SU-DHL-6 (cell line): ENCODE results near the gene RNASE3.
"Not testable (repeated sequence)": the region's sequence is repeated elsewhere in the genome, so short reads cannot be mapped to it uniquely, and the experiment has no call there.

Experiments
- H2AFZ ChIP-seq: fragments of 200-600 bp; sonication (generic); 2 replicates; pipeline ENCODE4 v1.6.1; 2014; ENCODE audit warnings: low read depth, mild to moderate bottlenecking, moderate library complexity, mixed read lengths, antibody characterized with exemption, low read length; ENCODE audit not compliant: severe bottlenecking
- H3F3A ChIP-seq: fragments of 200-600 bp; shearing (Covaris generic); 2 replicates; pipeline ENCODE4 v1.6.0; 2016; ENCODE audit warnings: antibody characterized with exemption, mild to moderate bottlenecking; ENCODE audit not compliant: insufficient read depth
- H3K27ac ChIP-seq: fragments of 200-600 bp; sonication (generic); 2 replicates; pipeline ENCODE4 v1.5.1; 2016; ENCODE audit warnings: low read depth, mild to moderate bottlenecking, low read length, moderate library complexity, mixed read lengths
- H3K27me3 ChIP-seq: fragments of 200-600 bp; sonication (generic), shearing (Covaris generic); 2 replicates; pipeline ENCODE4 v1.6.0; 2014; ENCODE audit warnings: mild to moderate bottlenecking, low read length
- H3K36me3 ChIP-seq: fragments of 200-600 bp; sonication (generic); 2 replicates; pipeline ENCODE4 v1.6.1; 2014; ENCODE audit warnings: mild to moderate bottlenecking, low read length, mixed read lengths
- H3K4me2 ChIP-seq: fragments of 300-600, 200-600 bp; shearing (Covaris generic), sonication (generic); 2 replicates; pipeline ENCODE4 v1.6.0; 2014; ENCODE audit warnings: low read length, low read depth, mild to moderate bottlenecking; ENCODE audit not compliant: poor library complexity, severe bottlenecking
- H3K4me3 ChIP-seq: fragments of 200-600 bp; sonication (generic); 2 replicates; pipeline ENCODE4 v1.5.1; 2014; ENCODE audit warnings: antibody characterized with exemption, low read length, mild to moderate bottlenecking, mixed read lengths; ENCODE audit not compliant: insufficient read depth, poor library complexity, severe bottlenecking
- H3K79me2 ChIP-seq: fragments of 200-600 bp; sonication (generic); 2 replicates; pipeline ENCODE4 v1.6.1; 2014; ENCODE audit warnings: mild to moderate bottlenecking, low read length, moderate library complexity; ENCODE audit not compliant: insufficient read depth
- H3K9ac ChIP-seq: fragments of 200-600 bp; sonication (generic); 2 replicates; pipeline ENCODE4 v1.7.0; 2014; ENCODE audit warnings: mild to moderate bottlenecking, low read length
- H3K9me2 ChIP-seq: fragments of 200-600 bp; sonication (generic); replicated peaks from 2 replicates; pipeline ENCODE4 v1.6.1; 2014; ENCODE audit warnings: low read length; ENCODE audit not compliant: insufficient read depth
- H3K9me3 ChIP-seq: fragments of 200-600 bp; sonication (generic); 2 replicates; pipeline ENCODE4 v1.6.1; 2014; ENCODE audit warnings: low read length, mixed read lengths; ENCODE audit not compliant: insufficient read depth
- H4K20me1 ChIP-seq: fragments of 200-600 bp; sonication (generic); 2 replicates; pipeline ENCODE4 v1.6.1; 2014; ENCODE audit warnings: low read depth, mild to moderate bottlenecking, antibody characterized with exemption, low read length, moderate library complexity, mixed read lengths
- EZH2phosphoT487 ChIP-seq: fragments of 200-600 bp; sonication (generic), shearing (Covaris generic); conservative IDR thresholded peaks from 2 replicates; pipeline ENCODE4 v1.6.1; 2018; ENCODE audit warnings: mild to moderate bottlenecking, antibody characterized with exemption, low read length, moderate library complexity, mixed read lengths
- TF ChIP-seq, protein P1 (sequence below): fragments of 200-600 bp; sonication (generic); IDR thresholded peaks from one replicate; pipeline ENCODE4 v1.5.1; 2017; ENCODE audit warnings: antibody characterized with exemption, mild to moderate bottlenecking, low read length, moderate library complexity; ENCODE audit not compliant: insufficient read depth, poor library complexity, severe bottlenecking

Gene RNASE3

DNA sequence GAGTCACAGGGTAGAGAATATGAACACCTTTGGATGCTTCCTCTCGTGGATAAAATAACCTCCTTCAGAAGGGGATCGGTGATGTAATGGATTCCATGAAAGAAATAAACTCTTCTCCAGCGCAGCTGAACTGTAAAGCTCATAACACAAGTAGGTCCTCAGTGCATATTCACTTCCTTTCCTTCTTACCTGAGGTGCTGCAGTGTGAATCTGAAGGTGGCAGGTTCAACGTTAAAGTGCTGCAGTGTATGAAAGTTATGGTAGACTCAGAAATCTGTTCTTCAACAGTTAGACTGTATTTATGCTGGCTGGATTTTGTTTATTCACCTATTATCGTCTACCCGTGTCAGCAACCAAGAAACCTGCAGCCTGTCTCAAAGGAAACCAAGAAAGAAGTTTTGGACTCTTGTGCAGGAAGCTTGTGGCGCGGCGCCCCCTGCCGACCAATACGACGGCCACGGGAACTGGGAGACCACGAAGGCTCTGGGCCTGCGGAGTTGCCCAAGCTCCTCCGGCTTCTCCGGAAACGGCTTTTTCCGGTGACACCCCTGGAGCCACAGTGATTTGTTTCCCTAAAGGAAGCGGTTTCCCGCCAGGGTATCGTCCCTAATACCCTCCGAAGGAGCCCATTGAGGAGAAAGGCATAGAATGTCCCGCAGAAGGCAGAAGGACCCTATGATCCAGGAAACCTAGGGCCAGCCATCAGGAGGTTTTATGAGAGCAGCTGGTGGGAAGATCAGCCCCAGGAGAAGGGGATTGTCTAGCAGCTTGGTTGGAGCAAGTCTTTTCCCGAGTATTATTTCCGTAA is 17.6 kb upstream of the RNASE3 start:
- no peak overlapping the region for H3K4me3 ChIP-seq
- H3K79me2 ChIP-seq: no peaks in the 10 kb centered on the region
- H2AFZ ChIP-seq: peak overlapping the region; percentile 16
- TF ChIP-seq, protein P1, sequence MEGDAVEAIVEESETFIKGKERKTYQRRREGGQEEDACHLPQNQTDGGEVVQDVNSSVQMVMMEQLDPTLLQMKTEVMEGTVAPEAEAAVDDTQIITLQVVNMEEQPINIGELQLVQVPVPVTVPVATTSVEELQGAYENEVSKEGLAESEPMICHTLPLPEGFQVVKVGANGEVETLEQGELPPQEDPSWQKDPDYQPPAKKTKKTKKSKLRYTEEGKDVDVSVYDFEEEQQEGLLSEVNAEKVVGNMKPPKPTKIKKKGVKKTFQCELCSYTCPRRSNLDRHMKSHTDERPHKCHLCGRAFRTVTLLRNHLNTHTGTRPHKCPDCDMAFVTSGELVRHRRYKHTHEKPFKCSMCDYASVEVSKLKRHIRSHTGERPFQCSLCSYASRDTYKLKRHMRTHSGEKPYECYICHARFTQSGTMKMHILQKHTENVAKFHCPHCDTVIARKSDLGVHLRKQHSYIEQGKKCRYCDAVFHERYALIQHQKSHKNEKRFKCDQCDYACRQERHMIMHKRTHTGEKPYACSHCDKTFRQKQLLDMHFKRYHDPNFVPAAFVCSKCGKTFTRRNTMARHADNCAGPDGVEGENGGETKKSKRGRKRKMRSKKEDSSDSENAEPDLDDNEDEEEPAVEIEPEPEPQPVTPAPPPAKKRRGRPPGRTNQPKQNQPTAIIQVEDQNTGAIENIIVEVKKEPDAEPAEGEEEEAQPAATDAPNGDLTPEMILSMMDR: peak; percentile 80
- no peak for TF ChIP-seq EZH2phosphoT487
- H3K27ac ChIP-seq: no peak overlapping the region
- H3K36me3 ChIP-seq: no peaks in the 10 kb centered on the region
- H3K9me2 ChIP-seq: no peaks in the 10 kb centered on the region
- H3K27me3 ChIP-seq: no peaks in the 10 kb centered on the region
- H4K20me1 ChIP-seq: no peaks in the 10 kb centered on the region
- no peak overlapping the region for H3K9ac ChIP-seq
- H3K9me3 ChIP-seq: no peaks in the 10 kb centered on the region
- H3K4me2 ChIP-seq: no peak overlapping the region
- H3F3A ChIP-seq: no peaks in the 10 kb centered on the region

DNA sequence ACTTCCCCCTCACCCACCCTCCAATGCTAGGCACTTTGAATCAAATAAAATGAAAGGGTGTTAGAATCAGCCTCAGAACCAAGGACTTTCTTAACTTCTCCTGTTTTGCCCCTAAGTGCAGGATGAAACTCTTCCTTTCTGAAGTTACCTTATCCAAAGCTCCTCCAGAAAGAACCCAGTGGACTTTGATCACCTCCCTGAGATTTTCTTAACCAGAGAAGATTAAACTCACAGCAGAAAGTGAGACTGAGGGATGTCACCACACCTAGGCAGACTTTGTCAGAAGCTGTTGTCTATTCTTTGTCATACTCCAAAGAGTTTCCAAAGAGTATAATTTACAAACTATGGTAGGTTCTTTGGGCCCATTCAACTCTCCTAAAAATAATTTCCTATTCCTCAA is 14.2 kb upstream of the RNASE3 start:
- Histone ChIP-seq H3K27ac (no peak overlapping the region), H3K9me2 (no peaks in the 10 kb centered on the region), H2AFZ (no peak overlapping the region), H4K20me1 (no peaks in the 10 kb centered on the region), H3K9me3 (no peaks in the 10 kb centered on the region), H3K4me3 (no peak overlapping the region), H3K9ac (no peak overlapping the region), H3F3A (no peaks in the 10 kb centered on the region), H3K79me2 (no peaks in the 10 kb centered on the region), H3K36me3 (no peaks in the 10 kb centered on the region), H3K27me3 (no peaks in the 10 kb centered on the region), H3K4me2 (no peak overlapping the region)
- TF ChIP-seq, protein P1: no peak
- no peak for TF ChIP-seq EZH2phosphoT487

DNA sequence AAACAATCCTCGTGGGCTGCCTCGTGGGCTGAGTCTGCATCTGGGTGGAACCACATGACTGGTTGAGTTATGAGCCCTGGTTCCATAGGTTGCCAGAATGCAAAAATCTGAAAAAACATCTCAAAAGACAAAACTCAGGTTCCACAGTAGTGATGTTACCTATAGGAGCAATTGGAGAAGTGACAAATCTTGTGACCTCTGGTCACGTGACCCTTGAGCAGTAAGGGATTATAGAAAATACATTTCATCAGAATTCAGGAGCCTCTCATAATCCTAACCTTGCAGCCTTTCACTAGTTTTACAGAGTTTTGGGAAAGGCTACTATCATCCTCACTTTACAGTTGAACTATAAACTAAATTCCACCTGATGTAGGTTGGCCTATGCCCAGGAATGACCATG is 12.5 kb upstream of the RNASE3 start:
- no peak overlapping the region for H3K27ac ChIP-seq
- TF ChIP-seq EZH2phosphoT487: no peak
- TF ChIP-seq, protein P1: no peak
- H3K9ac ChIP-seq: no peak overlapping the region
- H3K9me3 ChIP-seq: no peaks in the 10 kb centered on the region
- no peak overlapping the region for H2AFZ ChIP-seq
- no peaks in the 10 kb centered on the region for H3K36me3 ChIP-seq
- no peaks in the 10 kb centered on the region for H3K79me2 ChIP-seq
- no peaks in the 10 kb centered on the region for H4K20me1 ChIP-seq
- H3K4me3 ChIP-seq: no peak overlapping the region
- H3K27me3 ChIP-seq: no peaks in the 10 kb centered on the region
- no peak overlapping the region for H3K4me2 ChIP-seq
- no peaks in the 10 kb centered on the region for H3K9me2 ChIP-seq
- H3F3A ChIP-seq: no peaks in the 10 kb centered on the region

DNA sequence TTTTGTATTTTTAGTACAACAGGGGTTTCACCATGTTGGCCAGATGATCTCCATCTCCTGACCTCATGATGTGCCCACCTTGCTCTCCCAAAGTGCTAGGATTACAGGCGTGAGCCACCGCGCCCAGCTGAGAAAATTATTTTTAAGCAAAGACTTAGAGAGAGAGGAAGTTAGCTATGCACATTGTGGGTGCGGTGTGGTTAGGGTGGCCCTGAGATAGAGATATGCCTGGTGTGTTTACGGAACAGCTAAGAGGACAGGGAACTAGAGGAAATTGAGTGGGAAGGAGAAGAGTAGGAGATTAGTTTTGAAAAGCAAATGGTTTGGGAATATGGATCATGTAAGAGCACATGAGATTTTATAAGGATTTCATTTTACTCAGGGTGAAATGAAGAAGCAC is 10.0 kb upstream of the RNASE3 start:
- not testable (repeated sequence) for H3K9me3 ChIP-seq, H3K27me3 ChIP-seq, H3K27ac ChIP-seq, H3K4me2 ChIP-seq, H3K4me3 ChIP-seq, H3K9me2 ChIP-seq, H3F3A ChIP-seq, H2AFZ ChIP-seq, H3K9ac ChIP-seq, H4K20me1 ChIP-seq, H3K79me2 ChIP-seq, H3K36me3 ChIP-seq

DNA sequence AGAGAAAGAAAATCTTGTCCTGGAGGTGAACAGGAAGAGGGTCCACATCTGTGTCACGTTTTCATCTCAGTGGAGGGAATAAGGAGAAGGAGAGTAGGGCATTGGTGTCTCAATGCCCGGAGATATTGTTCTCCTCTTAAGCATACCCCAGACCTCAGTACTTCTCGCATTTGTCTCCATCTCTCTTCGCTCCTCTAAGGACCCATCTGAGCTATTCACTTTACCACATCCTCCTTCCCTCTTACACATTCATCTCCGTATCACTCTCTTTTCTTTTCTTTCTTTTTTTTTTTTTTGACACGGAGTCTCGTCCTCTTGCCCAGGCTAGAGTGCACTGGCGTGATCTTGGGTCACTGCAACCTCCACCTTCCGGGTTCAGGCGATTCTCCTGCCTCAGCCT is 8.4 kb upstream of the RNASE3 start:
- H3K9me3 ChIP-seq, H3K27ac ChIP-seq, H3F3A ChIP-seq, H3K27me3 ChIP-seq, H4K20me1 ChIP-seq, H3K9ac ChIP-seq, H3K4me3 ChIP-seq, H3K4me2 ChIP-seq, H3K79me2 ChIP-seq, H2AFZ ChIP-seq, H3K36me3 ChIP-seq, H3K9me2 ChIP-seq: not testable (repeated sequence)

DNA sequence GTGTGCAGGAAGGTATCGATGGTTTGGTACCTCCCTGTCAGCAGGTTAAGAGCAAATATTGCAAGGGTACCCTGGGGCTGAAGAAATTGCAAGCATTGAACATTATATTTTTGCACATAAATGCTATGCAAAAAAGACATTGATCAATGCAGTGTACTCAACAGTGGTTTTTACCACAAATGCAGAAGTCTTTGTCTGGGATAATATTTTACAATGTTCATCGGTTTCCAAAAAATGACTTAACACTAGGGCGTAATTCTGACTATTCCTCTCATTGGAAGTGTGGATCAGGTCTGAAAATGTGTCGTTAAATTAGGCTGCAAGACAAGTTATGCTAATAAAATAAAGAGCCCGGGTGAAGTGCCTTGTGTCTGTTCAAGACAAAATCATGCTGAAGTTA is 2.8 kb upstream of the RNASE3 start:
- H3K36me3 ChIP-seq, H3K9ac ChIP-seq, H3F3A ChIP-seq, H3K9me2 ChIP-seq, H3K27me3 ChIP-seq, H4K20me1 ChIP-seq, H2AFZ ChIP-seq, H3K4me3 ChIP-seq, H3K27ac ChIP-seq, H3K79me2 ChIP-seq, H3K9me3 ChIP-seq, H3K4me2 ChIP-seq: not testable (repeated sequence)
